ENCODE results near the gene RALGAPB.
"Not testable (repeated sequence)": the region's sequence is repeated elsewhere in the genome, so short reads cannot be mapped to it uniquely, and the experiment has no call there.

RALGAPB gene

DNA sequence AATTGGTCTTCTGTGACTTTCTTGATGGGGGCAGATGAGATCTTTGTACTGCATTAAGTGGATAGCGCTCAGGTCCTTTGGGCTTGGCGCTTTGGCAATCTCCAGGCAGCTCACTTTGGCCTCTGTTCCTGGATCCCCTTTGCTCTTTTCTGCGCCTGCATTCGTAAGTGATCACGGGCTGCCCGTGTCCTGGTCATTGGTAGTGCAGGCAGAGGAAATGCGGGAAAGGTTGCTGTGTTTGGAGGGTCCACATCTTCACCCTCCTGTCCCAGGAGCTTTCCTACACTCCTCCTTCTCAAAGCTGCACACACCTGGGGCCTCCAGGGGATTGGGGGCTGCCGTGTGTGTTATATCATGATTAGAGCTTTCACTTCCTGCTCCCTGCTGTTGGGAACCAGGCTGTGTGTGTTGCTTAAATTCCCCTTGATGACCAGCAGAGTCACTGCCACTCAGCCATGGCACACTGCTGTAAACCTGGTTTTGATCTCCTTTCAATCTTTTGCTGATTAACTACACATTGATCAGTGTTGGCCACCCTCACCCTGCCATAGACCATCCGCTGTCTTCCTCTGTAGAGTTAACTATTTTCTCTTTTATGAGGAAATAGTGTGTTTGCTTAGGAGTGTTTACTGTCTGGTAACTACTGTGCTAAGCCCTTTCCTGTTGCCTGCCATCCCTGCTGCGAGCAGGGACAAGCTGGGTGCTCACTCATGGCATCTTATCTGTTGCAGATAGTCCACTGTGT lies 24.5 kb upstream of the RALGAPB start:
- DNase-seq = no peak

DNA sequence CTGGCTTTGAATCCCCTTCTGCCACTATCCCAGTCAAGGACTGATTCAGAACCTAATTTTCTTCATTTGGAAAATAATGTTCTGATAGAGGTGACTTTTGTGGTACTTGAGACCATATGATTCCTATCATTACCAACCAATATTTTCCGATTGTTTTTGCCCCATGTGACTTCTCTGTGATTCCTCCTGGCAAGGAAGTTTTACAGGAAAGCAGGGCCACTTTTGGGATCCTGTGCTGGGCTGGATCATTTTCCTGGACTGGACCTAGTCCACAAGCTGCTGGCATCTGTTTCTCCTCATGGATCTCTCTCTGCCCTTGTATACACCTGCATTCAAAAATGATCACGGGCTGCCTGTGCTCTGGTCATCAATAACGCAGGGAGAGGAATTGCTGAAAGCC lies 23.6 kb upstream of the RALGAPB start:
- no peak for DNase-seq

DNA sequence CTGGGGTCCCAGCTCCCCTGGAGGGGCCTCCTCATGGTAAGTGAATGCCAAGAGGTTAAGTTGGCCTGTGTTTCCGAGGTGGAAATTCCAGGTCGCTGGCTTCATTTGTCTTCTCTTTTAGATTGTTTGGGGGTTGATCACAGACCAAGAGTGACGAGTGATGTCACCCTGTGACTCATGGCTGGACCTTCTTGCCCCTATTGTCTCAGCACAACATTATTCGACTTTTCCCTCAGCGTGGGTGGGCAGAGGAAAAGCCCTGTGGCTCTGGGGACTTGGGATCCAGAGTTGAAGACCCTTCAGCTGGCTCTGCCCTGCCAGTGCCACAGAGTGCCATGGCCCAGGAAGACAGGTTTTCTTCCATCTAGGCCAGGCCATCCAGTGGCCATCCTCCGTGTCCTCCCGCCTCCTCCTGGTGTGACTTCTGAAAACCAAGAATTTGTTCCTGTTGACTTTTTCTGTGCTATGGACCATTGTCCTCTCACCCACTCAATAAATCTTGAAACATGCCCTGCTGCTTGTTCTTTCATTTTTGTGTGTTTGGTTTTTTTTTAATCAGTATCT lies 22.1 kb upstream of the RALGAPB start:
- no peak for DNase-seq

DNA sequence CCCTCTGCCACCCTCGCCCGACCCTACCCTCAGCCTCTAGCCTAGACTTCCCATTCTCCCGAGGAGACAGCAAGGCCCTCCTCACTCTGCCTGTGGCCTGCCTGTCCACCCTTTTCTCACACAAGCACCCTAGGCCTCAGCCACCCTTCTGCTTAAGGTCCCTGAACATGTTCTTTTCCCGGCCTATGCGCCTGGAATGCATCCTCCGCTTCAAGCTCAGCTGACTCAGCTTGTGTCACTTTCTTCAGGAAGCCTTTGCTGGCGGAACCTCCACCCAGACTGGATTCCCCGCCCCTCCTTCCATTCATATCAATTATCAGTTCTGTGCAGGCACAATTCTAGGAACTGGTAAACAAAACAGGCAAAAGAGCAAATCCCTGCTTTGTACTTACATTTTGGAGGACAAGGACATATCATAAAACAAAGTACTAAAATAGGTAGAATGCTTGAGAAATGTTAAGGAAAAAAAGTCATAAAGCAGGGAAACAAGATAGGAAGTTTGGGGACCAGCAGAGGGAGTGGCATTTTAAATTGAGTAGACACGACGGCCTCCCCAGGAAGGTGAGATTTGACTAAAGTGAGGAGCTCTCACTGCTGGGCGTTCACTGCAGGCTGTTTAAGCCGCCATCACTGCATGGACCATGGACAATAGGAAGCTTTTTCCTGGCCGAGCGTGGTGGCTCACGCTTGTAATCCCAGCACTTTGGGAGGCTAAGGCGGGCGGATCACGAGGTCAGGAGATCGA lies 19.6 kb upstream of the RALGAPB start:
- DNase-seq = no peak

DNA sequence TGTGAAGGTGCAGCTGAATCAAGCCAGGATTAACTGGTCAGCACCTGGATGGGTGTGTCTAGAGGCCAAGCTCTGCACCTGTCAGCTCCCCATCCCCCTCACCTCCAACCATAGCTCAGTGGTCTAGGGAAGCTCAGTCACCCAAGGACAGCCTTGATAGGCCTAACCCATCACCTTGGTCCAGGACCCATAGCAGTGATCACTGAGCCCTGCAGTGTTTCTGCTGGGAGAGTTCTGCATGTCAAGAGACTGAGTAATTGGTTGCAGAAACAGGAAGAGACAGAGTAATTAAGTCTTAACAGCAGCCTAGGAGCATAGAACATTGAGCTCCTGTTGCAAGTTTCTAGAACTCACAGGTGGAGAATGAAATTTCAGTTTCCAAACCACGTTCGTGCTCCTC lies 18.7 kb upstream of the RALGAPB start:
- DNase-seq = no peak

DNA sequence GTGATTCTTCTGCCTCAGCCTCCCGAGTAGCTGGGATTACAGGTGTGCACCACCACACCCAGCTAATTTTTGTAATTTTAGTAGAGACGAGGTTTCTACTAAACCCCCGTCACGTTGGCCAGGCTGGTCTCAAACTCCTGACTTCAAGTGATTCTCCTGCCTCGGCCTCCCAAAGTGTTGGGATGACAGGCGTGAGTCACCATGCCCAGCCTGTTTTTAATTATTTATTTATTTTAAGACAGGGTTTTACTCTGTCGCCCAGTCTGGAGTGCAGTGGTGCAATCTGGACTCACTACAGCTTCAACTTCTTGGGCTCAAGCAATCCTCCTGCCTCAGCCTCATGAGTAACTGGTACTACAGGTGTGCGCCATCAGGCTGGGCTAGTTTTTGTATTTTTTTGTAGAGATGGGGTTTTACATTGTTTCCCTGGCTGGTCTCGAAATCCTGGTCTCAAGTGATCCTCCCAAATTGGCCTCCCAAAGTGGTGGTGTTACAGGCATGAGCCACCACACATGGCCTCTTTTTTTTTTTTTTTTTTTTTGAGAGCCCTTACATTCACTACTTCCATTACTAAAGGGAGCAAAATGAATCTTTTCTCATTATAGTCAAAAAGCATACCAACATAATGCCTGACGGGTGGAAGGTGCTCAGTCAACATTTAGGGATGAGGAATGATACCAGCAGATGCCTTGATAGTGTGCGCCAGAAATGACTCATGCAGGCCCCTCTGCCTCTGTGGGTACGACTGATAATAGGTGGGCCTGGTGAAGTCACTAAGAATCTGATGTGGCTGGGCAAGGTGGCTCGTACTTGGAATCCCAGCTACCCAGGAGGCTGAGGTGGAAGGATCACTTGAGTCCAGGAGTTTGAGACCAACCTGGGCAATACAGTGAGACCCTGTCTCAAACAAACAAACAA lies 17.8 kb upstream of the RALGAPB start:
- DNase-seq = no peak

DNA sequence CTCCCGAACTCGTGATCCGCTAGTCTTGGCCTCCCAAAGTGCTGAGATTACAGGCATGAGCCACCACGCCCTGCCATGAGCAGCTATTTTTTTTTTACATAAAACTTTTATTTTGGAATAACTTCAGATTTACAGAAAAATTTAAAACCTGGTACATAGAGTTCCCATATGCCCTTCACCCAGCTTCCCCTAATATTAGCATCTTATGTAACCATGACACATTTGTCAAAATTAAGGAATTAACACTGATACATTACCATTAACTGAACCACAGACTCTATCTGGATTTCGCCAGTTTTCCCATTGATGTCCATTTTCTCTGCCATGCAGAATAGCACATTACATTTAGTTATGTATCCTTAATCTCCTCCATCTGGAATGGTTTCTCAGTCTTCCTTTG lies 14.3 kb upstream of the RALGAPB start:
- no peak for DNase-seq

DNA sequence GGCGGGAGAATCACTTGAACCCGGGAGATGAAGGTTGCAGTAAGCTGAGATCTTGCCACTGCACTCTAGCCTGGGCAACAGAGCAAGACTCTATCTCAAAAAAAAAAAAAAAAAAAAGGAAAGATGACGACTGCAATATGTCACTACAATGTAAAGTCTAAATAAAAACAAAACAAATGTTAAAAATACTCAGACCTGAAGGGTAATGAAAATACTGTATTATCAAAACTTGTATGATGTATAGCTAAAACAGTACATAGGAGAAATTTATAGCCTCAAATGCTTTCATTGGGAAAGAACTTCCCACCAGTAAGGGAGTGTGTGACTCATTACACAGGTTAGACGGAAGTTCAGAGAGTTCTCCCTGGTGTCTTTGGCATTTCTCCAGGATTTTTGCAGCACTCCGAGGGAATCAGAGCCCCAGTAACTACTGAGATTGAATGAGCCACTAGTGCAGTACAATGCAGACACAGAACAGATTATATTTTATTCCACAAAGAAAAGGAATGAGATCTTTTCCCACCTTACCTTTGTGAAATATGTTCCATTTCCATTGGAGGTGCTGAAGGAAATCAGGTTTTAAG lies 12.5 kb upstream of the RALGAPB start:
- peak; percentile 77 for DNase-seq

DNA sequence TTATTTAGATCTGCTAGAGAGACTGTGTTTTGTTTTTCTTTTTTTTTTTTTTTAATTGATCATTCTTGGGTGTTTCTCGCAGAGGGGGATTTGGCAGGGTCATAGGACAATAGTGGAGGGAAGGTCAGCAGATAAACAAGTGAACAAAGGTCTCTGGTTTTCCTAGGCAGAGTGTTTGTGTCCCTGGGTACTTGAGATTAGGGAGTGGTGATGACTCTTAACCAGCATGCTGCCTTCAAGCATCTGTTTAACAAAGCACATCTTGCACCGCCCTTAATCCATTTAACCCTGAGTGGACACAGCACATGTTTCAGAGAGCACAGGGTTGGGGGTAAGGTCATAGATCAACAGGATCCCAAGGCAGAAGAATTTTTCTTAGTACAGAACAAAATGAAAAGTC lies 12.0 kb upstream of the RALGAPB start:
- DNase-seq = not testable (repeated sequence)

DNA sequence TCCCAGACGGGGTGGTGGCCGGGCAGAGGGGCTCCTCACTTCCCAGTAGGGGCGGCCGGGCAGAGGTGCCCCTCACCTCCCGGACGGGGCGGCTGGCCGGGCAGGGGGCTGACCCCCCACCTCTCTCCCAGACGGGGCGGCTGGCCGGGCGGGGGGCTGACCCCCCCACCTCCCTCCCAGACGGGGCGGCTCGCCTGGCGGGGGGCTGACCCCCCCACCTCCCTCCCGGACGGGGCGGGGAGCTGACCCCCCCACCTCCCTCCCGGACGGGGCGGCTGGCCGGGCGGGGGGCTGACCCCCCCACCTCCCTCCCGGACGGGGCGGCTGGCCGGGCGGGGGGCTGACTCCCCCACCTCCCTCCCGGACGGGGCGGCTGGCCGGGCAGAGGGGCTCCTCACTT lies 11.5 kb upstream of the RALGAPB start:
- not testable (repeated sequence) for DNase-seq

DNA sequence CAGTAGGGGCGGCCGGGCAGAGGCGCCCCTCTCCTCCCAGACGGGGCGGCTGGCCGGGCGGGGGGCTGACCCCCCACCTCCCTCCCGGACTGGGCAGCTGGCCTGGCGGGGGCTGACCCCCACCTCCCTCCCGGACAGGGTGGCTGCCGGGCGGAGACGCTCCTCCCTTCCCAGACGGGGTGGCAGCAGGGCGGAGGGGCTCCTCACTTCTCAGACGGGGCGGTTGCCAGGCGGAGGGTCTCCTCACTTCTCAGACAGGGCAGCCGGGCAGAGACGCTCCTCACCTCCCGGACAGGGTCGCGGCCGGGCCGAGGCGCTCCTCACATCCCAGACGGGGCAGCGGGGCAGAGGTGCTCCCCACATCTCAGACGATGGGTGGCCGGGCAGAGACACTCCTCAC lies 11.1 kb upstream of the RALGAPB start:
- DNase-seq = not testable (repeated sequence)

DNA sequence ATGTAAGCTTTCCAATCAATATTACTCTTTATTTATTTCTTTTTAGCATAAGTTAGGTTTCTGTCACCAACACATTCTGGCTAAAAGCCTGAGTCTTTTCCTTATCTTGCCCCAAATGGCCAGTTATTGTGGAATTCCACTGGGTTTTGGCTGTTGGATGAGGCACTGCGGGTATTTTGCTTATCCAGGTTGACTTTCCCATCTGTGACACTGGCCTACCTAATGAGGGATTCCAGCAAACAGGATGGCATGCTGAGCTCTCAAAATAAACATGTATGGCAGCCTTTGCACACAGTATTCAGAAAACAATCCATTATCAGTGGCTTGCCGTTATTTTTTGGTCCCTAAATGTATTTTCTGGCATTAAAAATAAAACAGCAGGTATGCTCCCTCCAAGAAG lies 6.5 kb upstream of the RALGAPB start:
- no peak for DNase-seq

DNA sequence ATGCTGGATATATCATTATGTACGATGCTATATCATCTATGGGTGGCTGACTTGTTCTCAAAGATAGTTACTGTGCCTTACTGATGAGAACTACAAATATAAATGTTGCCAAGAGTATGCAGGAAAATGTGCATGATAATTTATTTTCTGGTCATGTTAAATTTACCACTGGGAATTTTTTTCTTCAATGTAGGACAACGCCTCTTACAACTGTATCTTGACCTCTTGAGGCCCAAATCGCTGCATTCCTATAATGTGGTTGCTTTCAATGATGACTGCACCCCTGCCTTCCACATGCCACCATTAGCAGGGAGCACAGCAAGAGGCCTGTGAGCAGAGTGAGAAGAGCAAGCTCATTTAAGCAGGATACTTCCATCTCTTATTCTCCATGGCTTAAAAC lies 5.7 kb upstream of the RALGAPB start:
- no peak for DNase-seq

DNA sequence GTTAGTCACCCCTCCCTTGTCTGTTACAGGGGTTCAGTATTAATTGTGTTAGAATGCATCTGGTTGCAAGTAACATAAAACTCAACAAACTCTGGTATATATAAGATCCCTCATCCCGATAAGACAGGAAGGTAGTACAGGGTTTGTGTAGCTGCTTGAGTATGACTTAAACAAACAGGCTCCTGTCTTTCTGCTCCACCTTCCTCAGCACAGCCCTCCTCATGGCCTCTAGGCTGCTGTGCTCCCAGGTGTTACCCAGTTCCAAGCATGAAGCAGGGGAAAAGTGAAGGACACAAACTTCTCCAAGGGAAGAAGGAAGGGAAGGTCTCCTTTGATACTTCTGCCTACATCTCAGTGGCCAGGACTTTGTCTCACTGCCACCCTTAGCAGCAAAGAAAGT lies 1.4 kb upstream of the RALGAPB start:
- no peak for DNase-seq

DNA sequence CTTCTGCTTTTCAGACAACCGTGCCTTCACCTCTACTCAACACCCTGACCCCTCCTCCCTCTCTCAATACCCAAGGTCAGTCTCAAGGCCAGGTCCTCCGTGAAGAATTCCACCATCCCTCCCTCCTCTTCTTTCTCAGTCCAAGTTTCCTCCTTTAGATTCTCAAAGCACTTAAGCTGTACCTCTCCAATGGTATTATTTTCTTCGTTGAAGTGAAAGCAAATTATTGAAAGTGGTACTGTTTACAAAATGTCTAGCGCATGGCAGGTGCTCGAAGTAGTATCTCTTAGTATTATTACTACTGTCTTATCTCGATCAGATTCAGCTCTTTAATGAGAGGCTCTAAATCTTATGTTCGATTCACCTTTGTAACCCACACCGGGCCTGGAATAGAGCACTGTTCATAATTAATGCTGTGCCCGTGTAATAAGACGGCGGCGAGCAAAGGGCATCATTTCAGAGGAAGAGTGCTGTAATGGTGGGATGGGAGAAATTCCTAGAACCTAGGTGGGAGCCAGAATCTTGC lies 593 bp upstream of the RALGAPB start:
- peak; percentile 18 for DNase-seq

DNA sequence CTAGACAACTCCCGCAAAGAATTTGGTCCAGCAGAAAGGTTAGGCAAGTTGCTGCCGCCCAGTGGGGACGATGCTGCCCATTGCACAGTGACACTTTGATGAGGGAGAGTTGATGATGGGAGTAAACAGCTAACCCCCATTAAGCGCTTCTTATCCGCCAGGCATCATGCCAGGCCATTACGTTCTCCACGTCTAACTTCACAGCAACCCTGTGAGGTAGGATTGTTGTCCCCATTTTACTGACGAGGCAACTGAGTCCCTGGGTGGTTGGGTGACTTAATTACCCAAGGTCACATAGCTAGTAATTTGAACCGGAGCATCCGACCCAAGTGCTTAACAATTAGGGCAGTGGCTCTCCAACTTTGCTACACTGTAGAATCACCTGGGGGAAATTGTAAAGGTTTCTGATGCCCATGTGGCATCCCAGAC lies 738 bp downstream of the RALGAPB start:
- DNase-seq = peak; percentile 1

DNA sequence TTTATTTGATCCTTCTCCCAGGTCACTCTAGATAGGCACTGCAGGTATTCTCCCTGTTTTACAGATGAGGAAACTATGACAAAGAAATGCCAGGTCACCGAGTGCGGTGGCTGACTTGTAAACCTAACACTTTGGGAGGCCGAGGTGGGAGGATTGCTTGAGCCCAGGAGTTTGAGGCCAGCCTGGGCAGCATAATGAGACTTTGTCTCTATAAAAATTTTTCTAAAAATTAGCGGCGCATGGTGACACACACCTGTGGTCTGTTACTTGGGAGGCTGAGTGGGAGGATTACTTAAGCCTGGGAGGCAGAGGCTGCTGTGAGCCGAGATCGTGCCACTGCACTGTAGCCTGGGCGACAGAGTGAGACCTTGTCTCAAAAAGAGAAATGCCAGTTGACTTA lies 5.1 kb downstream of the RALGAPB start:
- DNase-seq = no peak

DNA sequence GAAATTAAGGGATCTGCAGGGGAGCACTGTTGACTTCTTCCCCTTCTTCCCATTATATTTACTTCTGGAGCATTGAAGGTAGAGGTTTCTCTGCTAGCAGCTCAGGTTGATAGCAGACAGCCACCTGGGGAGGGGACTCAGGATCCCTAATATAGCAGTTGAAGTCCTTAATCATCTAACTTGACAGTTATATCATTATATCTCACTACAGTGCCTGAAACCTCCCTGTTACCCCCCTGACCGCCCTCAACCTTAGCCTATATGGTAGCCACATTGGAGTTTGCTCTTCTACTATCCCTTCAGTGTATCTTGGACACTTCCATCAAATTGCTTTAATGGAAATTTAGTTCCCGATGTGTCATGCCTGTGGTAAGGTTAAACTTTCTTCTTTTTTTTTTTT lies 7.0 kb downstream of the RALGAPB start:
- no peak for DNase-seq

DNA sequence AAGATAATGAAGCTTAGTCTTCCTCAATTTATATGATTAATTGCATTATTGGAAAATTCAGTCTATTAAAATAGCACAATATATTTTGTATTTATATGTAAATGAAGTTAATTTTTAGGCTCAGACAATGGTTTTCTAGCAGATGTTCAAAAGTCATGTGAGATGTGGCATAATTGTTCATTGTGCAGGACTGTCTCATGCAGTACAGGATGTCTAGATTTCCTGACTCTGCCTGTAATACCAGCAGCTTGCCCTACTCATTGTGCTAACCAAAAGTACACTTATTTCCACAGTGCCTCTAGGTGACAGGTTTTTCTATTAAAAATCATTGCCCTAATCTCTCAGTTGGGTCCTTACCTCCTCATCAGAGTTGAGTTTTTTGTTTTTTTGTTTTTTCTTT lies 12.4 kb downstream of the RALGAPB start:
- DNase-seq = no peak

DNA sequence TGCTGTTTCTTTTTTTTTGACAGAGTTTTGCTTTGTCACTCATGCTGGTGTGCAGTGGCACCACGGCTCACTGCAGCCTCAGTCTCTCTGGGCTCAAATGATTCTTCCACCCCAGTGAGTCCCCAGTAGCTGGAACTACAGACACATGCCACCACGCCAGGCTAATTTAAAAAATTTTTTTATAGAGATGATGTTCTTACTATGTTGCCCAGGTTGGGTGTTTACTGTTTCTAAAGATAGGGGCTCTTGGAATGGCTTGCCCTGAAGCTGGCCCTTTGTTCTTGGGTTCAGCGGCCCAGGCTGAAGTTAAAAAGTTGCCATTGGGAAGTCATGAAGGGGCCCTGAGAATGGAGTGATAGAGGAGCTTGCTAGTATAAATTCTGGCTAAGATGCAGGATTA lies 16.5 kb downstream of the RALGAPB start:
- DNase-seq = no peak

DNA sequence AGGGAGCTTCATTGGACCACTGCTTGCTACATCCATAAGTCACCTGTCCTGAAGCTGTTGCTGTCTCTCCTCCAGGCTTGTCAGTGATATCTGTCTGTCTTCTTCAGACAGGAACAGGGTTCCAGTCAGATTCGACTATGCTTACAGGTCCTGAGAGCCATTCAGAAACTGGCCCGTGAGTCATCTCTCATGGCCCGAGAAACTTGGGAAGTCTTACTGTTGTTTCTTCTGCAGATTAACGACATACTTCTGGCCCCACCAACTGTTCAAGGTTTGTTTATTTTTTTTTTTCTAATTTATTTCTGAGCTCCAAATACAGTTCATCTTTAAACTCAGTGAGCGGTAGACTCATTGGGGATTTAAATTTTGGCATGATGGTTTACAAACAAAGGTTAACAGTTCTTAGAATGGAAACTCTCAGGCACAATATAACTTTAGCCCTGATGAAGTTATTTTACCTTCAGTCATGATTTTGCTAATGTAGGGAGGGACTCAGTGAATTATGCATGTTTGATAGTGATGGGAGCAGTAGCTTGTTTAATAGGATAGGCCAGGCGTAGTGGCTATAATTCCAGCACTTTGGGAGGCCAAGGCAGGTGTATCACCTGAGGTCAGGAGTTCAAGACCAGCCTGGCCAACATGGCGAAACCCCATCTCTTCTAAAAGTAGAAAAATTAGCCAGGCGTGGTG lies 24.7 kb downstream of the RALGAPB start:
- no peak for DNase-seq

DNA sequence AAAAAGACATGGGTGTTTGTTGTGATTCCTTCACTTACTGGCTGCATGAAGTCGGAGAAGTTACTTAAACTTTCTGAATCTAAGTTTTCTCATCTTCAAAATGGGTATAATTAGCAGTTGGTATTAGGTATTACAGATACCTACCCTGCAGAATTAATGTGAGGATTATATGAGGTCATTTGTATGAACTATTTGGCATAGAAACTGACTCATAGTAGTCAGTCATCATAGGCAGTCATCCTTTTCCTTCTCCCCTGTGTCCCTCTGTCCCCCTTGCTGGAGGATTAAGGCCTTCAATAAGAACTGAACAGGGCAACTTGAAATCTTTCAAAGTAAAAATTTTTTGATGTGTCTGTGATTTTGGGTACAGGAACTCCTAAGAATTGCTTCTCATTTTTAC lies 26.3 kb downstream of the RALGAPB start:
- DNase-seq = no peak
